Stomach (tissue), 9 donors: ENCODE results near the gene CPT1C. TPM values are rescaled to one million over a fixed set of nuclear protein-coding genes. Genes with fewer than 3 reads are reported as not detected.

Source experiments
- DNase-seq, 2 donors: peaks; one replicate each; pipeline versions ENCODE4 v3.0.0 to v3.0.0-alpha.2; 2013 to 2019
- H3K27ac ChIP-seq, 5 donors: fragments of 200-600 bp in 4 of 5; sonication (generic) in 4 of 5; one replicate each; pipeline ENCODE4 v1.5.1; 2013 to 2019; ENCODE audit warnings: mild to moderate bottlenecking in 1 of 5, moderate library complexity in 1 of 5
- H3K27me3 ChIP-seq, 3 donors: fragments of 200-600 bp; sonication (generic); one replicate each; pipeline ENCODE4 v1.5.1; 2017 to 2019; ENCODE audit warnings: mixed run types in 1 of 3
- H3K36me3 ChIP-seq, 4 donors: fragments of 200-600 bp; sonication (generic); 1 replicate in 3 of 4; 2 replicates in 1 of 4; pipeline ENCODE4 v1.5.1; 2016 to 2019
- H3K4me1 ChIP-seq, 4 donors: fragments of 200-600 bp; sonication (generic); one replicate each; pipeline ENCODE4 v1.5.1; 2016 to 2019
- H3K4me3 ChIP-seq, 4 donors: fragments of 200-600 bp; sonication (generic) in 3 of 4; one replicate each; pipeline ENCODE4 v1.5.1; 2016 to 2019; ENCODE audit warnings: mild to moderate bottlenecking in 1 of 4
- H3K9me3 ChIP-seq, 4 donors: fragments of 200-600 bp; sonication (generic); one replicate each; pipeline ENCODE4 v1.5.1; 2016 to 2019
- CTCF ChIP-seq, 7 experiments: fragments of 450-650 bp in 4 of 7; fragments of 200-600 bp in 3 of 7; sonication (generic) in 3 of 7; IDR thresholded peaks; one replicate each; pipeline ENCODE4 v1.5.1; 2016 to 2019; ENCODE audit warnings: antibody characterized with exemption in 7 of 7, control low read depth in 2 of 7, mild to moderate bottlenecking in 1 of 7
- EP300 ChIP-seq: sonication (generic); formaldehyde crosslinking; IDR thresholded peaks from one replicate; pipeline ENCODE4 v1.6.1; 2017; ENCODE audit warnings: antibody characterized with exemption
- POLR2A ChIP-seq, 4 donors: fragments of 450-650 bp; IDR thresholded peaks; one replicate each; pipeline ENCODE4 v1.6.1; 2016; ENCODE audit warnings: antibody characterized with exemption in 4 of 4, control low read depth in 2 of 4, mild to moderate bottlenecking in 1 of 4, moderate library complexity in 1 of 4
- POLR2AphosphoS5 ChIP-seq, 3 donors: sonication (generic); formaldehyde crosslinking; IDR thresholded peaks; one replicate each; pipeline ENCODE4 v1.6.1; 2016; ENCODE audit warnings: antibody characterized with exemption in 3 of 3
- WGBS, 5 donors: extraction: QIAGEN DNeasy Blood & Tissue Kit in 3 of 5; methylation state at CpG; one replicate each; pipeline versions ENCODE4 v1.1.5 to v1.1.7; 2013 to 2018; 5-methylcytosine and 5-hydroxymethylcytosine counted together
- intact Hi-C: fragments of 100-400 bp; cut with DNase I; formaldehyde crosslinking; loops from one replicate; pipeline ENCODE4 v1.15.1; 2023; ENCODE audit warnings: low total_unique reads
- polyA plus RNA-seq, 3 donors: library from polyadenylated mRNA; stranded (reverse); fragments of 200-250 nt; gene quantifications; one replicate each; pipeline ENCODE4 v1.2.3, GENCODE V29; 2013
- total RNA-seq, 5 donors: library from RNA; depleted of rRNA; stranded (reverse); fragments of >200 nt; gene quantifications; one replicate each; pipeline versions ENCODE4 v1.1.0 to v1.2.3, GENCODE V29; 2014 to 2016
- donor health status: healthy with polysubstance abuse.
- donor health status: Bipolar disorder and iron deficiency.
- donor health status: healthy.

The CPT1C gene
- total and polyA plus RNA-seq, 8 donors = 1.8 to 35.6 (median 3.1) TPM; not detected in 2

DNA sequence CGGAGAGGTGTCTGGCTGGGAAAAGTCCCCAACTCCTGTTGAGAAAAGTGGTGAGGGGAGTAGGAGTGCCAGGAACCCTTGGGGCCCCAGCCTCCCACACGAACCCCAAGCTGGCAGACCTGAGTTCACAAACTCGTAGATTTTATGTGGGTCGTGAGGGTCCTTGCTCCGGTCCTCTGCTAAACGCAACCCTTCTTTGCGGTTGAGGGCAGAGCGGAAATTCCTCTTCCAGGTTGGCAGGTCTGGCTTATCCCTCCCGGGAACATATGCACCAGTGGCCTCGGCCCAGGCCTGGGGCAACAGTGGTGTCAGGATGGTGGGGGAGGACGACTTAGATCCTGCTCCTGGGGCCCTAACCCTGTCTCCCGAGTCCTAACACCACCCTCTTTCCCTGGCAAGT, 27.7 kb upstream of the CPT1C start:
- intact Hi-C loops = no loop called here
- Histone ChIP-seq H3K9me3 (no peaks in the 10 kb centered on the region), H3K4me1 (peaks cover 22 to 36% (median 31%) of the 10 kb centered on the region in 4 donors), H3K36me3 (peaks cover 46 to 57% (median 51%) of the 10 kb centered on the region in 4 donors), H3K4me3 (peak overlapping the region in 1 of 4 donors; percentile 88), H3K27me3 (no peaks in the 10 kb centered on the region), H3K27ac (peak overlapping the region in 3 of 5 donors; percentile 92 to 96 (median 93))
- WGBS, 5 donors = 87 to 93% (median 89%) methylated on average over 12 of the region's 12 CpGs
- TF ChIP-seq EP300 = no peak
- no peak for TF ChIP-seq POLR2AphosphoS5 (IDR thresholded peaks at IDR 0.05)
- TF ChIP-seq CTCF (IDR thresholded peaks at IDR 0.05) = no peak
- TF ChIP-seq POLR2A (IDR thresholded peaks at IDR 0.05) = no peak
- no peak for DNase-seq

DNA sequence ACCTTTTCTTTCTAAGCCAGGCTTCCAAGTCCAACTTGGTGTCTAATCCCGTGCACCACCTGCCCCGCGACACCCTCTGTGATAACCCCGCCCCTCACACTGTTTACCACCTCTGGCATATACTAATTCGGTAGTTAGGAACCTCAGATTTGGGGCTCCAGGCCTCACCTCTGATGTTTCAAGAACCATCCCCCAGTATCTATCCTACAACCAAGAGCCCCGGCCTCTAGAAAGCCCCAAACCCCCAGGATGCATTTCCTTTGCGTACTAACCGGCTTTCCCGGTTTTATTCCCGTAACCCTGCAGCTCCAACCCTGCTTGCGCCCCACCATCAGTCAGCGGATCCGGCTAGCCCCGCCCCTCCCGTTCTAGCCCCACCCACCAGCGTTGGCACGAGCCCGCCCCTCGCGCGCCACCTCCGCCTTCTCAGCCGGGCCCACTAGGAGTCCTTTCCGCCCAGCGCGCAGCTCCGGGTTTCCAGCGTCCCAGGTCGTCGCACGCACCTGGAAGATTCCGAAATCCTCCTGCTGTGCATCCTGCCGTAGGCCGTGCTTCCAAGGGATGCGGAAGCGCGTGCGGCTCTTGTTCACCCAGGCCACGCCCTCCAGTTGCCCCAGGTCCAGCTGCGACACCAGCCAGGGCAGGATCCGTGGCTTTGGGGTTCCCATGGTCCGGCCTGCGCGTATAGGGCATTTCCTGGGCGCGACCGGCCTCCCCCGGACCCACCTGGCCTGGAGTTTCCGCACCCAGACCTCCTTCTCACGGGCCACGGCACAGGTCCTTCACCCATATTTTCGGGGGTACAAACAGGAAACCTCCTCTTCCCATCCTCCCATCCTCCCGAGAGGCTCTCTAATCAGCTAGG, 26.5 kb upstream of the CPT1C start:
- DNase-seq = peak; percentile 93 to 95
- H3K27ac ChIP-seq = peak overlapping the region; percentile 90 to 96 (median 93)
- H3K36me3 ChIP-seq = peaks cover 35 to 51% (median 44%) of the 10 kb centered on the region in 4 donors
- H3K4me3 ChIP-seq = peak overlapping the region; percentile 69 to 88 (median 82)
- H3K4me1 ChIP-seq = peaks cover 22 to 36% (median 31%) of the 10 kb centered on the region in 4 donors
- intact Hi-C loops = no loop called here
- WGBS, 5 donors = 0 to 1% (median 1%) methylated on average over 28 to 53 of the region's 53 CpGs
- TF ChIP-seq POLR2A (IDR thresholded peaks at IDR 0.05) (no peak), POLR2AphosphoS5 (IDR thresholded peaks at IDR 0.05) (peak; percentile 33 to 89 (median 85)), EP300 (no peak), CTCF (IDR thresholded peaks at IDR 0.05) (peak in 3 of 7 experiments; percentile 15 to 45 (median 28))
- H3K27me3 ChIP-seq = no peaks in the 10 kb centered on the region
- no peaks in the 10 kb centered on the region for H3K9me3 ChIP-seq

- H3K4me3 ChIP-seq = peak overlapping the region; percentile 69 to 88 (median 82)
- TF ChIP-seq EP300 (no peak), POLR2A (IDR thresholded peaks at IDR 0.05) (no peak), CTCF (IDR thresholded peaks at IDR 0.05) (no peak), POLR2AphosphoS5 (IDR thresholded peaks at IDR 0.05) (no peak)
- WGBS, 5 donors = 0 to 1% (median 0%) methylated on average over 7 of the region's 7 CpGs
- no peak for DNase-seq
- intact Hi-C loops = no loop called here
- H3K27ac ChIP-seq = peak overlapping the region; percentile 90 to 96 (median 93)
- no peaks in the 10 kb centered on the region for H3K27me3 ChIP-seq
- peaks cover 30 to 49% (median 38%) of the 10 kb centered on the region in 4 donors for H3K36me3 ChIP-seq
- H3K9me3 ChIP-seq = no peaks in the 10 kb centered on the region
- peaks cover 22 to 36% (median 31%) of the 10 kb centered on the region in 4 donors for H3K4me1 ChIP-seq
Measured at GRCh38 chr19:49665036-49665350, 25.9 kb upstream of the CPT1C start.

DNA sequence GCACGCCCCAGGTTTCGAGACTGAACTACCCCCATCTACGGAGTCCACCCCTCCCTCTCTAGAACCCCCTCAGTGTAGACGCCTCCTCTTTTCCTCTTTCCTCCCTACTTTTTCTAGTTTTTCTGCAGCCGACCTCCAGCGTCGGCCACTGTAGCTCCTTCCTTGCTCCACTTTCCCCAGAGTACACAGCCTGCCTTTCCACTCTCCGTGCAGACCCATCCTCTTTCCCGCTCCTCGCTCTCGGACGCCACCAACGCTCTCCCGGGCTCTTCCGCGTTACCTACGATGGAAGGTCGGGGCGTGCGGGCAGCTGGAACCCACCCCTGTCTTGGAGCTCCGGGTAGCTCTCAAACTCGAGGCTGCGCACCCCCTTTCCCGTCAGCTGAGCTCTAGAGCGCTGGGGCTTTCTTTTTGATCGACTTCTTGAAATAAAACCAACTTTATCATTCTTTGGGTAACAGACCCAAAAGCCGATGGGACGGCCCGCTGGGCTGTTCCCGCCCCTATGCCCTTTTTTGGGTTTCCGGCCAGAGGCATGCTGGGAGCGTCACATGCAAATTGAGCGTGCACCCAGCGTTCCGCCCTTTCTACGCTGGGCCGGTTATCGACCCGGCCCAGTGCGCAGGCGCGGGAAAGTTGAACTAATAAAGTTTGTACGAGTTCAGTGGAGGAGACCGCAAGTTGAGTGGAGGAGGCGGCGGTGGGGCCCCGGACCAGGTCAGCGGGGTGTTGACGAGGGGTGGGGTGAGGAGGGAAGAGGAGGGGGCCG, 25.4 kb upstream of the CPT1C start, which contains the start of the genes BCL2L12 and IRF3:
Gene BCL2L12 (plus strand): TSS at position 583 of the 769 bp plus-strand sequence. CDS start 760 bp downstream, outside the sequence.
Gene IRF3 (minus strand): TSS at position 507 of the 769 bp plus-strand sequence. CDS start 1,019 bp downstream, outside the sequence.
- TF ChIP-seq EP300 (no peak), CTCF (IDR thresholded peaks at IDR 0.05) (peak in 1 of 7 experiments; percentile 21), POLR2A (IDR thresholded peaks at IDR 0.05) (no peak), POLR2AphosphoS5 (IDR thresholded peaks at IDR 0.05) (peak; percentile 77 to 93 (median 91))
- Histone ChIP-seq H3K27me3 (no peaks in the 10 kb centered on the region), H3K36me3 (peaks cover 25 to 49% (median 38%) of the 10 kb centered on the region in 4 donors), H3K9me3 (no peaks in the 10 kb centered on the region), H3K4me3 (peak within 1 kb of the TSS; percentile 69 to 88 (median 82)), H3K27ac (peak within 1 kb of the TSS; percentile 90 to 96 (median 93)), H3K4me1 (peaks cover 22 to 36% (median 31%) of the 10 kb centered on the region in 4 donors)
- 0 to 1% (median 0%) methylated on average over 44 to 50 of the region's 50 CpGs for WGBS, 5 donors
- DNase-seq = peak; percentile 99
- intact Hi-C loops = no loop called here
